Posterior cingulate gyrus (tissue), 11 donors: ENCODE measurements around the gene IL1RL1.

Experiments
- DNase-seq, 10 donors: peaks; one replicate each; pipeline versions ENCODE4 v3.0.0 to v3.0.0-alpha.2; 2020 to 2021; ENCODE audit warnings: mixed read lengths in 3 of 10
- intact Hi-C: fragments of 100-400 bp; cut with DNase I; formaldehyde crosslinking; loops from one replicate; pipeline ENCODE4 v1.15.1; 2023

The IL1RL1 gene

GRCh38 chr2:102361632-102362241 is 50.4 kb downstream of the IL1RL1 start:
- no peak for DNase-seq
- intact Hi-C loops, result no loop called here

- no peak for DNase-seq
- intact Hi-C loops, result no loop called here
Observed at GRCh38 chr2:102365763-102366162, 54.4 kb downstream of the IL1RL1 start.

- no peak for DNase-seq
- intact Hi-C loops, result no loop called here
Observed at GRCh38 chr2:102366406-102367112, 55.2 kb downstream of the IL1RL1 start.

GRCh38 chr2:102367331-102367971 is 56.1 kb downstream of the IL1RL1 start:
- no peak for DNase-seq
- intact Hi-C loops, result no loop called here

GRCh38 chr2:102368461-102369109 is 57.2 kb downstream of the IL1RL1 start:
- intact Hi-C loops, result no loop called here
- DNase-seq, result no peak

GRCh38 chr2:102369866-102370265 is 58.5 kb downstream of the IL1RL1 start:
- DNase-seq, result no peak
- intact Hi-C loops, result no loop called here

- DNase-seq, result no peak
- intact Hi-C loops, result no loop called here
Observed at GRCh38 chr2:102376052-102376591, 64.8 kb downstream of the IL1RL1 start.

- no peak for DNase-seq
- intact Hi-C loops, result no loop called here
Observed at GRCh38 chr2:102383722-102384121, 72.4 kb downstream of the IL1RL1 start.

- intact Hi-C loops, result no loop called here
- no peak for DNase-seq
Observed at GRCh38 chr2:102385522-102385921, 74.2 kb downstream of the IL1RL1 start.

- no peak for DNase-seq
- intact Hi-C loops, result no loop called here
Observed at GRCh38 chr2:102386004-102386403, 74.6 kb downstream of the IL1RL1 start.

GRCh38 chr2:102386867-102387541 is 75.6 kb downstream of the IL1RL1 start:
- no peak for DNase-seq
- intact Hi-C loops, result no loop called here

GRCh38 chr2:102387763-102388546 is 76.6 kb downstream of the IL1RL1 start:
- intact Hi-C loops, result no loop called here

GRCh38 chr2:102391565-102391964 is 80.2 kb downstream of the IL1RL1 start:
- intact Hi-C loops, result no loop called here
- no peak for DNase-seq

More at GRCh38 chr2:102387763-102388546, 76.6 kb downstream of the IL1RL1 start:
- DNase-seq, result no peak

GRCh38 chr2:102392096-102392495 is 80.7 kb downstream of the IL1RL1 start:
- DNase-seq, result no peak
- intact Hi-C loops, result no loop called here

GRCh38 chr2:102392942-102393341 is 81.6 kb downstream of the IL1RL1 start:
- intact Hi-C loops, result no loop called here
- no peak for DNase-seq

- DNase-seq, result no peak
- intact Hi-C loops, result no loop called here
Observed at GRCh38 chr2:102396012-102396411, 84.6 kb downstream of the IL1RL1 start.

- intact Hi-C loops, result no loop called here
Observed at GRCh38 chr2:102397209-102397608, 85.8 kb downstream of the IL1RL1 start.

GRCh38 chr2:102399499-102400141 is 88.3 kb downstream of the IL1RL1 start:
- intact Hi-C loops, result no loop called here
- no peak for DNase-seq

More at GRCh38 chr2:102397209-102397608, 85.8 kb downstream of the IL1RL1 start:
- no peak for DNase-seq

- DNase-seq, result no peak
- intact Hi-C loops, result no loop called here
Observed at GRCh38 chr2:102401456-102401855, 90.1 kb downstream of the IL1RL1 start.
